Kidney epithelial cell (primary cell): ENCODE results near the gene RYR1. TPM values are rescaled to one million over a fixed set of nuclear protein-coding genes. Genes with fewer than 3 reads are reported as not detected.

Experiments
- DNase-seq: peaks from one replicate; pipeline ENCODE4 v3.0.0-alpha.2; 2010; ENCODE audit warnings: low read depth
- H3K27me3 ChIP-seq: 2 replicates; pipeline ENCODE4 v1.6.0; 2011; ENCODE audit warnings: low read length; ENCODE audit not compliant: control insufficient read depth, insufficient read depth
- H3K36me3 ChIP-seq: 2 replicates; pipeline ENCODE4 v1.5.1; 2011; ENCODE audit warnings: low read length; ENCODE audit not compliant: control insufficient read depth, insufficient read depth
- H3K4me3 ChIP-seq: 2 replicates; pipeline ENCODE4 v1.5.1; 2011; ENCODE audit warnings: low read depth, mild to moderate bottlenecking, control low read depth, low read length
- total RNA-seq: library from RNA; depleted of rRNA; stranded (reverse); fragments of >200 nt; gene quantifications from 2 replicates; pipeline ENCODE4 v1.2.3, GENCODE V29; 2015
- TF ChIP-seq, protein P1 (sequence below): IDR thresholded peaks from 2 replicates; pipeline ENCODE4 v1.5.1; 2011; ENCODE audit warnings: mild to moderate bottlenecking, moderate library complexity, low read length, control low read depth, inconsistent platforms; ENCODE audit not compliant: insufficient read depth, poor library complexity, severe bottlenecking

RYR1 gene
- total RNA-seq, 1 donor from 2014 or later = 0.17 TPM

DNA sequence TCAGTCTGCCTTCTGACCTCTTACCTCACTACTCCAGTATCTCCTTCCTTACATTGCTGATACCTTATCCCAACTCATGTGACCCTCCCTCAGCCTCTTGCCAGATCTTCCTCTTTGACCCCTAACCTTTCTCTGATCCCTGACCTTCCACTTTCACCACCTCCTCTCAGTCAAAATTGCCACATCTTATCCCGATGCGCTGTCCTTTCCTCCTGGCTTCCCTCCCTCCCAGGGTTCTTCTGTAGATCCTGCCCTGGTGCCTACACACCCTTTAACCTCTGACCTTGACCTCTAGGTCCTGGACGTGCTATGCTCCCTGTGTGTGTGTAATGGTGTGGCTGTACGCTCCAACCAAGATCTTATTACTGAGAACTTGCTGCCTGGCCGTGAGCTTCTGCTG, 23.7 kb downstream of the RYR1 start:
- DNase-seq = no peak
- no peak overlapping the region for H3K4me3 ChIP-seq
- no peaks in the 10 kb centered on the region for H3K27me3 ChIP-seq
- no peaks in the 10 kb centered on the region for H3K36me3 ChIP-seq
- TF ChIP-seq, protein P1, sequence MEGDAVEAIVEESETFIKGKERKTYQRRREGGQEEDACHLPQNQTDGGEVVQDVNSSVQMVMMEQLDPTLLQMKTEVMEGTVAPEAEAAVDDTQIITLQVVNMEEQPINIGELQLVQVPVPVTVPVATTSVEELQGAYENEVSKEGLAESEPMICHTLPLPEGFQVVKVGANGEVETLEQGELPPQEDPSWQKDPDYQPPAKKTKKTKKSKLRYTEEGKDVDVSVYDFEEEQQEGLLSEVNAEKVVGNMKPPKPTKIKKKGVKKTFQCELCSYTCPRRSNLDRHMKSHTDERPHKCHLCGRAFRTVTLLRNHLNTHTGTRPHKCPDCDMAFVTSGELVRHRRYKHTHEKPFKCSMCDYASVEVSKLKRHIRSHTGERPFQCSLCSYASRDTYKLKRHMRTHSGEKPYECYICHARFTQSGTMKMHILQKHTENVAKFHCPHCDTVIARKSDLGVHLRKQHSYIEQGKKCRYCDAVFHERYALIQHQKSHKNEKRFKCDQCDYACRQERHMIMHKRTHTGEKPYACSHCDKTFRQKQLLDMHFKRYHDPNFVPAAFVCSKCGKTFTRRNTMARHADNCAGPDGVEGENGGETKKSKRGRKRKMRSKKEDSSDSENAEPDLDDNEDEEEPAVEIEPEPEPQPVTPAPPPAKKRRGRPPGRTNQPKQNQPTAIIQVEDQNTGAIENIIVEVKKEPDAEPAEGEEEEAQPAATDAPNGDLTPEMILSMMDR = no peak

DNA sequence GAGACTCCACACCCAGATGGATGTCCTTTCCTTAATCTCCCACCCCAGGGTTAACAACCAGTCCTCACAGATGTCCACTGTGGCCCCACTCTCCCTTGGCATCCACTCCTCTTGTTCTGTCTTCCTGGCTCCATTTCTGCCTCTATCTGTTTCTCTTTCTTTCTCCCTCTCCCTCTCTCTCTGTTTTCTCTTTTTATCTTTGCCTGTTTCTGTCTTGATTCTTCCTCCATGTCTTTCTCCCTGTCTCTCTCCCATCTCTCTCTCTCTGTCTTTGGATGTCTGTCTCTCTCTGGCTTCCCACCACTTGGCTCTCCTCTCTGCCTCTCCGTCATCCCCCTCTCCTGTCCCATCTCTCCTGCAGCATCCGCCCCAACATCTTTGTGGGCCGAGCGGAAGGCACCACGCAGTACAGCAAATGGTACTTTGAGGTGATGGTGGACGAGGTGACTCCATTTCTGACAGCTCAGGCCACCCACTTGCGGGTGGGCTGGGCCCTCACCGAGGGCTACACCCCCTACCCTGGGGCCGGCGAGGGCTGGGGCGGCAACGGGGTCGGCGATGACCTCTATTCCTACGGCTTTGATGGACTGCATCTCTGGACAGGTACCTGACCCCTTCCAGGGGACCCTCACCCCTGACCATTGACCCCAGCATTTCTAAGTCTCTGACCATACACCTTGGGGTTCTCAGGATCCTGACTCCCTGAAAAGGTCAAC, 24.4 kb downstream of the RYR1 start:
- TF ChIP-seq, protein P1 = no peak
- Histone ChIP-seq H3K27me3 (no peaks in the 10 kb centered on the region), H3K36me3 (no peaks in the 10 kb centered on the region), H3K4me3 (no peak overlapping the region)
- no peak for DNase-seq

DNA sequence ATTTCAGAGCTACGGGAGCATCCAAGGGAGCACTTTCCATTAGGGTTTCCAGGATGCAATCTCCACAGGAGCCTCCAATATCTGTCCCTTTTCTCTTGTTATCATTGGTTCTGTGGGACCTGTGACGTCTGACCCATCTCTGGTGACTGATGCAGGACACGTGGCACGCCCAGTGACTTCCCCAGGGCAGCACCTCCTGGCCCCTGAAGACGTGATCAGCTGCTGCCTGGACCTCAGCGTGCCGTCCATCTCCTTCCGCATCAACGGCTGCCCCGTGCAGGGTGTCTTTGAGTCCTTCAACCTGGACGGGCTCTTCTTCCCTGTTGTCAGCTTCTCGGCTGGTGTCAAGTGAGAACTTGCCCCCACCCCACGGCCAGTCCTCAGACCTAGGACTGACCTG, 25.5 kb downstream of the RYR1 start:
- DNase-seq = no peak
- Histone ChIP-seq H3K36me3 (no peaks in the 10 kb centered on the region), H3K27me3 (no peaks in the 10 kb centered on the region), H3K4me3 (no peak overlapping the region)
- TF ChIP-seq, protein P1 = no peak

DNA sequence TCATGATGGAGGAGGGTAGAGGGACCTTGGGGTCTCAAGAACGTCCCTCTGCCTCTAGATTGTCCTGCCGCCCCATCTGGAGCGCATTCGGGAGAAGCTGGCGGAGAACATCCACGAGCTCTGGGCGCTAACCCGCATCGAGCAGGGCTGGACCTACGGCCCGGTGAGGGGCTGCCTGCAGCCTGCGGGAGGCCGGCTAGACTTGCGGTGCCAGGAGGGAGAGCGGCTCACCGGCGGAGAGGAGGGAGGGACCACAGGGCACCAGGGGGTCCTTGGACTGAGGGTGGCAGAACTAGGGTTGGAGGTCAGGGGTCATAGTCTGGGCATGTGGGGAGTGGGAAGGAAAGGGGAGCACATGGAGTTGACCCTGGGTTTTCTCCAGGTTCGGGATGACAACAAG, 29.9 kb downstream of the RYR1 start:
- Histone ChIP-seq H3K27me3 (no peaks in the 10 kb centered on the region), H3K36me3 (no peaks in the 10 kb centered on the region), H3K4me3 (no peak overlapping the region)
- DNase-seq = no peak
- TF ChIP-seq, protein P1 = no peak

DNA sequence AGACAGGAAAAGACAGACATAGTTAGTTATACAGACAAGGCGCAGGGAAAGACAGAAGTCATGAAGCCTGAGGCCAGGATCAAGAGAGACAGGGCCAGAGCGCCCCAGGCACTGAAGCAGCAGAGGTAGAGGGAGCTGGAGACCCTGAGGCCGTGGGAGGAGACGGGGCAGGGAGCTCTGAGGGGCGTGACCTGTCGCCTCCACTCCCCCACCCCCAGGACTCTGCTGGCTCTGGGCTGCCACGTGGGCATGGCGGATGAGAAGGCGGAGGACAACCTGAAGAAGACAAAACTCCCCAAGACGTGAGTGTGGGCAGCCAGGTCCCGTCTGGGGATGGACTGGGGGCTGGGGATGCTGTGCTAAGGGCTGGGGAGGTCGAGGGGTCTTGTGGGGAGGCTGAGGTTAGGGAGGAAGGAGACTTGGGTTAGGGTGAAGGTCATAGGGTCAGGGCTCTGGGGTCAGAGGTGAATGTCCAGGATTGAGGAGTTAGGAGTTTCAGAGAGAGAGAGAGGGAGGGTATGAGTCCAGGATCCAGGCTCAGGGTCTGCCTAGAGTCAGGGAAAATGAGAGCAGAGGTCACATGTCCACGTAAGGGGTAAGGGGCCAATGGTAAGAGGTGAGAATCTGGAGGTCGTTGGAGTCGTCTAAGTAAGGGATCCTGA, 31.1 kb downstream of the RYR1 start:
- Histone ChIP-seq H3K4me3 (no peak overlapping the region), H3K36me3 (no peaks in the 10 kb centered on the region), H3K27me3 (no peaks in the 10 kb centered on the region)
- no peak for DNase-seq
- TF ChIP-seq, protein P1 = no peak

DNA sequence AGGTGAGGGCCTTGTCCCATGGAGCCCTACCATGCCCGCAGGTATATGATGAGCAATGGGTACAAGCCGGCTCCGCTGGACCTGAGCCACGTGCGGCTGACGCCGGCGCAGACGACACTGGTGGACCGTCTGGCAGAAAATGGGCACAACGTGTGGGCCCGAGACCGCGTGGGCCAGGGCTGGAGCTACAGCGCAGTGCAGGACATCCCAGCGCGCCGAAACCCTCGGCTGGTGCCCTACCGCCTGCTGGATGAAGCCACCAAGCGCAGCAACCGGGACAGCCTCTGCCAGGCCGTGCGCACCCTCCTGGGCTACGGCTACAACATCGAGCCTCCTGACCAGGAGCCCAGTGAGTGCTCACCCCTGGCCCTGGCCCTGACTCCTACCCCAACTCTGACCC, 32.6 kb downstream of the RYR1 start:
- TF ChIP-seq, protein P1 = no peak
- no peak for DNase-seq
- no peaks in the 10 kb centered on the region for H3K27me3 ChIP-seq
- no peaks in the 10 kb centered on the region for H3K36me3 ChIP-seq
- H3K4me3 ChIP-seq = no peak overlapping the region
